ENCODE data around the gene APBA1. TPM values are rescaled to one million over a fixed set of nuclear protein-coding genes. Genes with fewer than 3 reads are reported as not detected.

Gene APBA1
- total RNA-seq, 3 donors from 2014 or later: 10.1 to 14.4 (median 12.7) TPM

DNA sequence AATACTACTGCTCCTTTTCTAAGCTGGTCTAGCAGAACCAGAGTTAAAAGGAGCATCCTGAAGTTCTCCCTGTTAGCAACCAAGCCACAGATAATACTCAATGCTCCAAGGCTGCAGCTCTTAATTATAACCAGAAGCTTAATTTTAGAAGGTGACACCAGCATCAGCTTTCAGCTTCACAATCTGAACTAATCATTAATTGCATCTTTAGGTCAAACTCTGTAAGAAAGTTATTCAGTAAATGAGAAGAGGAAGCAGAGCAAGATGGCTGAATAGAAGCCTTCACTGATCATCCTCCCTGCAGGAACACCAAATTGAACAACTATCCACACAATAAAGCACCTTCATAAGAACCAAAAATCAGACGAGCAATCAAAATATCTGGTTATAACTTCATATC is 38.5 kb downstream of the APBA1 start:
- no peak for TF ChIP-seq CTCF (IDR thresholded peaks at IDR 0.05)
- Histone ChIP-seq H3K9me3 (no peaks in the 10 kb centered on the region), H3K4me1 (ENCODE audit: low read depth) (no peaks in the 10 kb centered on the region), H3K36me3 (ENCODE audit: low read depth) (no peaks in the 10 kb centered on the region), H3K4me3 (no peak overlapping the region)
- DNase-seq (no peak), ATAC-seq (no peak)
- intact Hi-C loops (cut with DNase I, micrococcal nuclease): no loop called here

- H3K9me3 ChIP-seq: no peaks in the 10 kb centered on the region
- H3K4me1 ChIP-seq (ENCODE audit: low read depth): no peaks in the 10 kb centered on the region
- intact Hi-C loops (cut with DNase I, micrococcal nuclease): no loop called here
- ATAC-seq (no peak), DNase-seq (no peak)
- H3K4me3 ChIP-seq: no peak overlapping the region
- H3K36me3 ChIP-seq (ENCODE audit: low read depth): no peaks in the 10 kb centered on the region
- no peak for TF ChIP-seq CTCF (IDR thresholded peaks at IDR 0.05)
Observed at GRCh38 chr9:69632768-69633167, 39.4 kb downstream of the APBA1 start.

DNA sequence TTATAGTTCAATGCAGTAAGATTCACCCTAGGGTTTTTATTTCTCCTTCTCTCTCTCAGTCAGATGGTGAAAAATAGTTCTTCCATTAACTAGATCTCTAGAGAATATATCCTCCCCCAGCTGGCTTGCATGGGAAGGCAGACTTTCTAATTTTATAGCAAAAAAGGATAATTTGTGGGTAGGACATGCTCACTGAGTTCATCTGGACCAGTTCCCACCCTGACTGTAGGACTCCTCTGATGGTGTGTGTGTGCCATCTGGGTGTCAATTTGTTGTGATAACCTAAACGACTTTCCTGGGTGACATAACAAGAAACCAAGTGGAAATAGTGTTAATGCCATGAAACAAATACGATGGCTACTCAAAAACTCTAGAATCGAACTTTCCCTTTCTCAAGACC is 44.9 kb downstream of the APBA1 start:
- no peaks in the 10 kb centered on the region for H3K36me3 ChIP-seq (ENCODE audit: low read depth)
- TF ChIP-seq CTCF (IDR thresholded peaks at IDR 0.05): no peak
- H3K4me1 ChIP-seq (ENCODE audit: low read depth): no peaks in the 10 kb centered on the region
- no peaks in the 10 kb centered on the region for H3K9me3 ChIP-seq
- intact Hi-C loops (cut with DNase I, micrococcal nuclease): no loop called here
- ATAC-seq: no peak
- H3K4me3 ChIP-seq: no peak overlapping the region
- DNase-seq: no peak

DNA sequence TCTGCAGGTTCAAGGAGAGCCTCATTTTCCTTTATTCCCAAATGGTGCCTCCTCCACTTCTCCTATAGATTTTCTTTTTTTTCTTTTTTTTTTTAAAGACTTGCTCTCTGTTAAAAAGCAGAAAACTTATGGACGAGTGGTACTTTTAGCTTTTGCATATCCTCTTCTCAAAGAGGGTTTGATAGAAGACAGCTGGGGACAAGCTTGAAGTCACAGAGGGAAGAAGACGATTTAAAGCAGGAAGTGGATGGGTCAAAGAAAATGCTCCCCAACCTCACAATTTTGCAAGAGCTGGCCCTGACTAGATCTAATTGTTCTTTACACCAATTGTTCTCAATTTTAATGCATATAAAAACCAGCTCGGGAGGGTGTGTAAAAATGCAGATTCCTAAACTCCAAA is 48.9 kb downstream of the APBA1 start:
- DNase-seq (no peak), ATAC-seq (no peak)
- TF ChIP-seq CTCF (IDR thresholded peaks at IDR 0.05): no peak
- Histone ChIP-seq H3K36me3 (ENCODE audit: low read depth) (no peaks in the 10 kb centered on the region), H3K4me3 (no peak overlapping the region), H3K9me3 (no peaks in the 10 kb centered on the region), H3K4me1 (ENCODE audit: low read depth) (no peaks in the 10 kb centered on the region)
- intact Hi-C loops (cut with DNase I, micrococcal nuclease): no loop called here

- TF ChIP-seq CTCF (IDR thresholded peaks at IDR 0.05): no peak
- ATAC-seq: no peak
- H3K9me3 ChIP-seq: no peaks in the 10 kb centered on the region
- H3K36me3 ChIP-seq (ENCODE audit: low read depth): no peaks in the 10 kb centered on the region
- H3K4me3 ChIP-seq: no peak overlapping the region
- intact Hi-C loops (cut with DNase I, micrococcal nuclease): no loop called here
- H3K4me1 ChIP-seq (ENCODE audit: low read depth): no peaks in the 10 kb centered on the region
- no peak for DNase-seq
Observed at GRCh38 chr9:69622676-69623075, 49.5 kb downstream of the APBA1 start.

DNA sequence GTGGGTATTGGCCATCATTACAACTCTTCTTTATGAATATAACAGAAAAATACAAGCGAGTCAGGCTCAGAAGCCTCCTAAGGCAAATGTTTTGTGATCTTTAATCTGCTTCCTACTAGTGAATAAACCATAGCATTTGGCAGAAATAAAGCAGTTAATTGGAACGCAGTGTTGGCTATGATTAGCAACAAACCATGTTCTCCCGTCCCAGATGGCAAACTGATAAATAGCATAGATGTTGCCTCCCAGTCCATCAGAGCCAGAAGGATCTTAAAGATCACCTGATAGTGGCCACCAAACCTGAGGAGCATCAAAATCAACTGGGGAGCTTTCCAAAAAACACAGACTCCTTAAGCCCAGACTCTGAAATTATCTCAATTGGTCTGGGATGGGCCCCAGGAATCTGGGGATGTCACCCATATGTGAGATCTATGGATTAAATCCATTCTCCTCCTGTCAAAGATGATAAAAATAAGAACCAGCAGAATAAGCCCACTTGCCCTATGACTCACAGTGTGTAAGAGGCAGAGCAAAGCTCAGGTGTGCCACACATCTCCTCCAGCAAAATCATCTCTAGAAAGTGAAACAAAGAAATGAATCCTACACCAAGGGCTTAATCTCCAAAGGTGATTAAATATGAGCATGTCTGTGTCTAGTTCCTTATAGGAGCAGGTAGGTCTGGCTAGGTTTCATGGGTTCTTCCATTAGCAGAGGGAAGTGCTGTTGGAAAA is 50.3 kb downstream of the APBA1 start:
- intact Hi-C loops (cut with DNase I, micrococcal nuclease): no loop called here
- Histone ChIP-seq H3K9me3 (no peaks in the 10 kb centered on the region), H3K4me3 (no peak overlapping the region), H3K36me3 (ENCODE audit: low read depth) (no peaks in the 10 kb centered on the region), H3K4me1 (ENCODE audit: low read depth) (no peaks in the 10 kb centered on the region)
- ATAC-seq (peak; percentile 48), DNase-seq (no peak)
- no peak for TF ChIP-seq CTCF (IDR thresholded peaks at IDR 0.05)

Measured in mucosa of descending colon (tissue), 3 donors.